GM19324 (cell line): Measurements from ENCODE around the gene PIGN.
"Not testable (repeated sequence)": the region's sequence is repeated elsewhere in the genome, so short reads cannot be mapped to it uniquely, and the experiment has no call there.

Experiments
- ATAC-seq: cut with Tn5 transposase; IDR thresholded peaks from one replicate; pipeline ENCODE4 v1.9.1; 2021; ENCODE audit warnings: mild to moderate bottlenecking, moderate library complexity; ENCODE audit not compliant: unreplicated experiment, low FRiP score

PIGN gene

DNA sequence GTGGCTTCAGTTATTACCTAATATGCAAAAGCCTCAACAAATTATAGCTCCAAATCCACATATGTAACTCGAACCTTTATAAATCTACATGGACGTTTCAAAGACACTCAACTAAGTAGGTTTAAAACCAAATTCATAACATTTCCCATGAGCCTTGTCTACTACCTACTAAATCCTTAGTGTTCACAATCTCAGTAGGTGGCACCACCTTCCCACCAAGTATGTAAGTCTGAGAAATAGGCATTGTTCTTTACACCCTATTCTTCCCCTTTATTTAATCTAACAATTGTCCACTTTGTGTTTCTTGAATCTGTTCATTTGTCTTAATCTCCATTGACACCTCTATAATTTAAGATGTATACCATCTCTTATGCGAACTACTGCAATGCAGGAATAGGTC is 4.6 kb downstream of the PIGN start:
- ATAC-seq = no peak

DNA sequence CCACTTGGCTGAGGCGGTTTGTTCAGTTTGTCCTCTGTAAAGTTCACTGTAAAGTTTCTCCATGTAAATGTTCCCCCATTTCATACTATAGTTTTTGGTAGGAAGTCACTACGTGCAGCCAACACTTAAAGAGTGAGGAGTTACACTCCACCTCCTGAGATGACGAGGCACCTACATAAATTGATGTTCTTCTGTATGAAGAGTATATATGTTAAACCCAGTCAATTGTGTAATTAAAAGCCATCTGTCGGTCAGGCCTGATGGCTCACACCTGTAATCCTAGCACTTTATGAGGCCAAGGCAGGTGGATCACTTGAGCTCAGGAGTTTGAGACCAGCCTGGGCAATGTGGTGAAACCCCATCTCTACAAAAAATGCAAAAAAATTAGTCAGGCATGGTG is 7.6 kb downstream of the PIGN start:
- ATAC-seq = no peak

DNA sequence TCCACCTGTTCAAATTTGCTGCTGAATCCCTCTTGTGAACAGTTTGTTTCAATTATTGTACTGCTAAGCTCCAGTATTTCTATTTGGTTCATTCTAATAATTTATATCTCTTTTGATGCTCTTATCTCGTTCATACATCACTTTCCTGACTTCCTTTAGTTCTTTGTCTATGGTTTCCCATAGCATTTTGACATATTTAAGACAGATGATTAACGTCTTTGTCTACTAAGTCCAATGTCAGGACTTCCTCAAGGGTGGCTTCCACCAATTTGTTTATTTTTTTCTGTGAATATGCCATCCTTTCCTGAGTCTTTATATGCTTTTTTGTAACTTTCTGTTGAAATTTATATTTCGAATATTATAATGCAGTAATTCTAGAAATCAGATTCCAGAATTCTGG is 9.6 kb downstream of the PIGN start:
- ATAC-seq = no peak

DNA sequence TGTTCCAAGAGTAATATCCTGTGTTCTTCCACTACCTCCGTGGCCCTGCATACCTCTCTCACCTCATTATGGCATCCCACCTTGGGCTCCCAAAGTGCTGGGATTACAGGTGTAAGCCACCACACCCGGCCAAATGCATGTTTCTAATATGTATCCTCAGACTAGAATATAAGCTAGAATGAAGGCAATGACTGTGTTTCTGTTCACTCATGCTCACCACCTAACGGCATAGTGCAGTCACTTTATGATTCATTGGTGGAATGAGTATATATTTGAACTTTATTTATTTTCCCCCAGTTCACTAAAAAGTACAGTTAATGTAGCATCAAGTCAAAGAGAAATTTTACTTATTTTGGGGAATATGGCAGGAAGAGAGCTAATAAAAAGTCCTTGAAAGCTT is 11.3 kb downstream of the PIGN start:
- ATAC-seq = no peak

DNA sequence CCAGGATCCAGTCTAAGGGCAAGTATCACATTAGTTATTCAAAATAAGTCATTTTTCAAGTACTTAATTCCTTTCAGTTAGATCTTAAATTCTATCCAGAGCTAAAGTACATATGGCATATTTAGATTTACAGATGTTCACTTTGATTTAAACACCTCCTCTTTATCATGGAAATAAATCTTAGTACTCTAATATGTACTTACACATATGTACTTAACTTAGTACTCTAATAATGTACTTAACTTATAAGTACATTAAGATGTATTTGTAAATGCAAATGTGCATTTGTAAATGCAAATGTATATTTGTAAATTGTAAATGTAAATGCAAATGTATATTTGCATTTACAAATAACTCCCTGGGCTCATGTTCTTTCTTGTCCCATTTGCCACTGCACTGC is 14.6 kb downstream of the PIGN start:
- ATAC-seq = no peak

DNA sequence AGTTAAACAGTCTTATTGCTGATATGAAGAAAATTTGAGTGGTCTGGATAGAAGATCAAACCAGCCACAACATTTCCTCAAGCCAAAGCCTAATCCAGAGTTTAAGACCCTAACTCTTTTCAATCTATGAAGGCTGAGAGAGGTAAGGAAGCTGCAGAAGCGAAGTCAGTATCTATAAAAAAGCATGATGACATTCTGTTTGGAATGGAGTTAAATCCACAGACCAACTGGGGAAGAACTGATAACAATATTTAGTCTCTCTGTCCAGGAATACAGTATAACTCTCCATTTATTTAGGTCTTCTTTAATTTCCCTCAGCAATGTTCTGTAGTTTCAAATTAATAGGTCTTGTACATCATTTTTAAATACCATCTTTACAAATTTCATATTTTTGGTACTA is 16.0 kb downstream of the PIGN start:
- ATAC-seq = no peak

DNA sequence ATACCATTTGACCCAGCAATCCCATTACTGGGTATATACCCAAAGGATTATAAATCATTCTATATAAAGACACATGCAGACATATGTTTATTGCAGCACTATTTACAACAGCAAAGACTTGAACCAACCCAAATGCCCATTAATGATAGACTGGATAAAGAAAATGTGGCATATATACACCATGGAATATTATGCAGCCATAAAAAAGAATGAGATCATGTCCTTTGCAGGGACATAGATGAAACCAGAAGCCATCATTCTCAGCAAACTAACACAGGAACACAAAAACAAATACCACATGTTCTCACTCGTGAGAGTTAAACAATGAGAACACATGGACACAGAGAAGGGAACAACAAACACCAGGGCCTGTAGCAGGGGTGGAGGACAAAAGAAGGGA is 20.3 kb downstream of the PIGN start:
- not testable (repeated sequence) for ATAC-seq

DNA sequence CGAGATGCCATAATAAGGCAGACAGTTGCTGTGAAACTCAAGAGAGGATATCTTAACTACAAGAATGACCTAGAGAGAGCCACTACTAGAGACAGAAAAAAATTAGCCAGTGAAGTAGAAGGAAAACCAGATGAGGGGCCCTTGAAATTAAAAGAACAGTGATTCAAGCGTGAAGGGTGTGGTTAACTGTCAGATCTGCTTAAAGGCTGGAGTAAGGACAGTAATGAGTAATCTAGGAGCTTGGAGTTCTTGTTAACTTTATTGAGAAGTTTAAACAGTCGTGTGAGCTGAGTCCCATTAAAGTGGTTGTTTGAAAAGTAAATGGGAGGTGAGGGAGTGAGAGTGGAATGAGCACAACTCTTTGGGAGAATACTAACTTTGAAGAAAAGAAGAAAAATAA is 21.3 kb downstream of the PIGN start:
- no peak for ATAC-seq

DNA sequence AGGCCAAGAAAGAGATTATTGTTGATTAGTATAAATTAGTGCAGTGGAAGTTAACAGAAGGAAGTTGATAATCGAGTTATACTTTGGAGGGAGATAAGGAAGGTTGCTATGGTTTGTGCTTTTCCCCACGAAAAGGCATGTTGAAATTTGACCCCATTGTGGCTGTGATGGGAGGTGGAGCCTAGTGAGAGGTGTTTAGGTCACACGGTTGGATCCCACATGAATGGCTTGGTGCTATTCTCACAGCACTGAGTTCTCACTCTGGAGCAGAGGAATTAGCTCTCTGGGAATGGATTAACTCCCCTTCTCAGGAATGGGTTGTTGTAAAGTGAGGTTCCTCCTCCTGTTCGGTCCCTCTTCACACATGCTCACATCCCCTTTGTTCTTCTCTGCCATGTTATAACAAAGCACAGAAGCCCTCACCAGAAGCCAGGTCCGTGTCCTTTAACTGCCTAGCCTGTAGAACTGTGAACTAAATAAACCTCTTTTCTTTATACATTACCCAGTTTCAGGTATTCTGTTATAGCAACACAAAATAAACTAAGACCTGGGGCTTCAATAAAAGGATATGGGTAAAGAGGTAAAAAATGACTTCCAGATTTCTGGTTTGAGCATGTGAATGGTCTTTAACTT is 21.9 kb downstream of the PIGN start:
- ATAC-seq = no peak

DNA sequence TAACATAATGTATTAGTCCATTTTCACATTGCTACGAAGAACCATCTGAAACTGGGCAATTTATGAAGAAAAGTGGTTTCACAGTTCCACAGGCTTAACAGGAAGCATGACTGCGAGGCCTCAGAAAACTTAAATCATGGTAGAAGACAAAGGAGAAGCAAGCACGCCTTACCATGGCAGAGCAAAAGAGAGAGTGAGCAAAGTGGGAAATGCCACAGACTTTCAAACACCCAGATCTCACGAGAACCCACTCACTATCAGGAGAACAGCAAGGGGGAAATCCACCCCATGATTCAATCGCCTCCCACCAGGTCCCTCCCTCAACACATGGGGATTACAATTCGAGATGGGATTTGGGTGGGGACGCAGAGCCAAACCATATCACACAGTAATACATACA is 22.5 kb downstream of the PIGN start:
- no peak for ATAC-seq

DNA sequence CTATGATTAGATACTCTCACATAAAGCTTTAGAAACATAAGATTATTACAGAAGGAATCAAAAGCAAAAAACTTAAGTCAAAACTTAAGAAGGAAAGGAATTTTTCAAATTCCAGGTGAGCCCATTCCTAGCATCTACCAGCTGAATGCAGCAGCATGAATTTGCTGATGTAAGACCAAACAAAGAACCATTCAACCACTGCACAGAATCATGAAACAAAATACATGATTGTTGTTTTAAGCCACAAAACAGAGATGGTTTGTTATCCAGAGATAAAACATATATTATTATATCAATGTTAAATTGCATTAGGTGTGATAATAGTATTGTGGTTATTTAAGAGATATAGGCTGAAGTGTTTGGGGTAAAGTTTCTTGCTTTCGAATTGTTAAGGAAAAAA is 29.0 kb downstream of the PIGN start:
- no peak for ATAC-seq

DNA sequence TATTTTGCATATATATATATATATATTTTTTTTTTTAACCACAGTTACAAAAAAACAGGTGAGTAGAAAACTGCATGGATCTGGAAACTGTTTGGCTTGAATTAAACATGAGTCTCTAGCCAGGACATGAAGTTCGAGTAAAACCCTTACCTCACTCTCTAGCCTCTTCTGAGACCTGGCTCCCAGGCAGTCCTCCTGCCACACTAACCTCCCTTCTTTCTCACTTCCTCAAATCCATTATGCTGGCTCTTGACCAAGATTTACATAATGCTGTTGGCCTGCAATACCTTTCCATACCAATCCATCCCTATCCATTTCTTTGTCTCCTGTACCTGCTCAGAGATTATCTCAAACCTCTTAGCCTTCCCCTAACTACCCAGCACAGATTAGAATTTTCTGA is 34.0 kb downstream of the PIGN start:
- ATAC-seq = no peak

DNA sequence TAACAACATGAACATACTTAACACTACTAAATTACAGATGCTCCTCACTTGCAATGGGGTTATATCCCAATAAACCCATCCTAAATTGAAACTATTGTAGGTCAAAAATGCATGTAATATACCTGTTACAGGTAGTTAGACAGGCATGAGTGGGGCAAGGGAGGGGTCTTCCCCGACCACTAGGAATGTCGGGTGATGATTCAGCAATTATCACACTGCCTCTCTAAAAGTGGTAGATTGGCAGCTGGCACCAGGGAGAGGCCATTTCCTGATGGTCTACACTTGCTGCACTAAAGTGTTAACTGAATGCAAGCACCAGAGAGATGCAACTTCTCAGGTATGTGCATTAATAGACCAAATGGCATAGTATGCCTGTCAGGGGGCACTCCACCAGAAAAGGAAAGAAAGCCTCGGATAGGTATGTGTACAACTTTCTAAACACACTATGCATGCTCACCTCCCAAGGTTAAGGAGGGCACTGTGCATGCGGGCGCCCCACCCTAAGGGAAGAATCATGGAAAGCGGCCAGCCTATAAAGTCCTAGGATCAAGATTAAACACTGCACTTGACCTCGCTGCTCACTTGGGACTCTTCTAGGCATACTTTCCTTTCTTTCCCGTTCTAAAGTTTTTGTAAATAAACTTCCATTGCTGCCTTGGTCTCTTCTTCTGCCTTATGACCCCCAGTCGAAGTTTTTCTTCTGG is 35.6 kb downstream of the PIGN start:
- ATAC-seq = no peak

DNA sequence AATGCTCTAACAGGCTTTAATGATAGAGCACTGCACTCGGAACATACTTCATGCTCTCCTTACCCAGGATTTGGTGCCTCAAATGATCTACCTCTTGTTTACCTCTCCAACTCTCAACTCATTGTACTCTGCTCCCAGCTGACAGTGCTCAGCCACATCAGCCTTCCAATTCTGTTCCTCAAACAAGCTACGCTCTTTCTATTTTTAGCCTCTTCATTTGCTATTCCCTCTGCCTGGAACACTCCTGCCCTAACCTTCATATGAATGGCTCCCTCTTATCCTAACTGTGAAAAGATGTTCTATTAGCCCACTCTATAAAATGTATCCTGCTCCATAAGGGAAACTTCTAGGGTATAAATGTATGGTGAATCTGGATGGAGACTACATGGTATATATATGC is 42.5 kb downstream of the PIGN start:
- no peak for ATAC-seq

DNA sequence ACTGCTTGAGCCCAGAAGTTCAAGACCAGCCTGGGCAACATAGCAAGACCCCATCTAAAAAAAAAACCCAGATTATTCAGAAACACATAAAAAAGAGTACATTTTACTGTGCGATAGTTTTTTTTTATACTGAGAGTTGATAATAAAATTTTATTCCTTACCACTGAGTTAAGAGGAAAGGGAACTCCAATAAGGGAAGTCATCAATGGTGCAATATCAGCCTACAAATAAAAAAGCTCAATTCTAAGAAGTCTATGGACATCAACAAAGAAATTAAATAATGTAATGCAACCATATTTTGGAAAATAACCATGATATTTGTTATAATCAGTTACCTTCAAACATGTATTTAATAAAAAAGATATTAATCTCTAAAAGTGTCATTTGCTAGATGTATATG is 46.6 kb downstream of the PIGN start:
- no peak for ATAC-seq

DNA sequence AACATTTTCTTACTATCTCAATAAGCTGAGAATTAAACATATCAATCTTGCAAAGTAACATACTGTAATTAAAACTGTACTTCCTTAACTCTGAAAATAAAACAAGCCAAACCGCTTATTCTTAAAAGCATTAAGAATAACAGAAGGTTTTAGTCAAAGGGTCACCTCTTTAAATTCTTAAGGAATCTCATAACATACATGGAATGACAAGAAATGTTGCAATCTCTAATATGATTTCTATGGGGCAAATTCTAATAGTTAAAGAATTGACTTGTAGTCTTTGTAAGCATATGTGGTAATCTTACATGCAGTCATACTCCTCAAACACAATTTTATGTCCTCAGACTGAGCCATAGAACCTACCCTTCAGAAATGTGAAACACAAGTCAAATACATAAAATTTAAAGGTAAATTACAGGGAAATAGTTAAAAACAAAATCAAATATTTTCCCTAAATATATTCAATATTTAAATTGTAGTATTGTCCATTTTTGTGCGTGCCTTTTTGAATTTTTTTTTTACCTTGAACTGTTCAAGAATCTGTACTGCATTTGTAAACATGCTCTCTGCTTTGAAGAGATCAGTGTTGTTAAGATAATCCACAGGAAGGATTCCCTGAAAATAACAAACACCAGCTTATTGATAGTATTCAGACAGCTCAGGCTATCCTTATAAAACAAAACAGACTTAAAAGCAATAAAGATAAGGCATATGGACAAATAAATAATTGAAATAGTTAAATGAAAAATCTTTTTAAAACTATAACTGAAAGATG is 48.2 kb downstream of the PIGN start:
- no peak for ATAC-seq

DNA sequence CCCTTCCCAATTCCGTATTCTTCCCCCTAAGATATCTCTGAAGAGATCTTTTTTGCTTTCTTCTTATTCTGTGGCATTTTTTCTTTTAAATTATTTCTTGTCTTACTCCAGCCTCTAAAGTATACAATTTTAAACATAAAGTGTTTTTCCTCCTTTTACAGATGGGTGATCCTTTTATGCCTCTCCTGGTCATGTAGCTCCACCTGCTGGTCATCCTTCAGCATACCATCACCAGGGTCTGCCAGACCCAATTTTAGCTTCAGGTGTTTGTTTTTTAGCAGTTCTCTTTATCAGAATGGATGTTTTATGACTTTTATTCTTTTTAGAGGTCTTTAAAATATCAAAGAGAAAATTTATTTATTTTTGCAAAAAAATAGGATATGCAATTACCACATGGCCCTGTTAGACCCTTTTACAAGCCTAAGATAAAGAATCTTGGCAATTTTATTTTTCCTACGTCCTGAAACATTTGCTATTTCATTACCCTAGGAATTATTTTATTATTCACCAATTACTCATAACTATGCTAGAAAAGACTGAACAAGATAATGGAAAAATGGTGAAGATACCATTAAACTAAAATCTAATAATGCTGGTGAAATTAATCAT is 55.5 kb downstream of the PIGN start:
- ATAC-seq = no peak

DNA sequence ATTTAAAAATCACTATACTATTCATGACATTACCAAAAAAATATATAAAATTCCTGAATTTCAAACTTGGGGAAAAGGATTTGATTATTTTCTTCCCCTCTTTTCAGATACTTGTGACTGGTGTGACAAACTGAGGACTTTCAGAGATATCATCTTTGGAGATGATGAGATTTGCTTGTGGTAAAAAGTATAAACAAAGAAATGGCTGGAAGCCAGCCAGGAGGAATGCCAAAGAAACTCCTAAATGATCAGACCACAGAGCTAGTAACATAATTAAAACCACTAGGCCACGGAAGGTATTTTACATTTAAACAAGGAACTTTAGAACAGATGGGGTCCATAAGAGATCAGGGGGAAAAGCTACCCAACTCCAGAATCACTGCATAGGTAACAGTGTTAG is 58.7 kb downstream of the PIGN start:
- no peak for ATAC-seq

DNA sequence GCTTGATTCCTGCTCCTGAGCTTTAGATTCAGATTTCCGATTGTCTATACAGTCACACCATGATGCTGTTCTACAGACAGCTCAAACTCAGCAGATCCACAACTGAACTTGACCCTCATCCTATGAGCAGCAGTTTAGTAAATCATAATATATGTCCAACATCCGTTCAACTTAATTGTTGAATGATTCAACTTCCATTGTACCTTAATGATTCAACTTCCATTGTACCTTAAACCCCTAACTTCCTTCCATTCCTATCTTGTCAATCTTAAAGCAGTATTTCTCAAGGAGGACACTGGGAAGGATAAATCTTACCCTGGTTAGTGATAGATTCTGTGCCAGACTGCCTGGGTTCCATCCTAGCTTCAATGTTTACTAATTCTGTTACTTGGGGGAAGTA is 60.1 kb downstream of the PIGN start:
- ATAC-seq = no peak

DNA sequence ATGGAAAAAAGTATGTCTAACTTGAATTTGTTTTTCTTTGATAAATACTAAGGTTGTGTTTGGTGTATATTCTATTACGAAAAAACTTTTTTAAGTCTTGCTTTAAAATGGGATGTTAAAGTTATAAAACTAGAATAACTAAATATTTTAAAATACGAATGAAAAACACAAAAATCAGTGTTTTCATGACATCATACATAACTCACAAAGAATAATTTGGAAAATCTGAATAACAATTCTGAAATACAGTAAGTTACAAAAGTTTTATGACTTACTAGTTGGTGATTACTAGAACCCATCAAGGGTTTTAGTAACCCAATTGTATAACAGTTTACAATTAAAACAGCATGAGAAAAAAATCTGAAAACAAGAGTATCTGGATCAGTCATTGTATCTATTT is 61.2 kb downstream of the PIGN start:
- no peak for ATAC-seq

DNA sequence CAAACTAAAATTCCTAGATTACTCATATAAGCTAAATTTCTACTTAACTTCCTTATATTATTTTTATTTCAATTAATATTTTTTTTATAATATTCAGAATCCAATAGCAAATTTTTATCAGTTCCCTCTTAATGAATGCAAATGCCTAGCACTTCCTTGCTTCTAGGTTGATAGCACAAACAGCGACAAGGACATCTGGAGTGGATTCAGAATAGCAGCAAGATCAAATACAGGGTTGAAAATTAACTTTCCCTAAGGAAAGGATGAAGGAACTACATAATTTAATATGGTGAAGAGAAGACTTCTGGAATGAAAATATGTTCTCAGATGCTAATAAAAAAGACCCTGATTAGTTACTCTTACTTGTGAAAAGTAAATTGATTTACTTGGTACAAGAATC is 64.5 kb downstream of the PIGN start:
- no peak for ATAC-seq
